Pulmonary artery endothelial cell (primary cell): ENCODE data around the gene RASL10A. TPM values are rescaled to one million over a fixed set of nuclear protein-coding genes. Genes with fewer than 3 reads are reported as not detected.

Experiments
- DNase-seq: peaks from one replicate; pipeline ENCODE4 v3.0.0-alpha.2; 2011; ENCODE audit warnings: low read depth, low spot score
- total RNA-seq: library from RNA; depleted of rRNA; stranded (reverse); fragments of >200 nt; gene quantifications from 2 replicates; pipeline ENCODE4 v1.2.3, GENCODE V29; 2014

RASL10A gene
- total RNA-seq, 1 donor from 2014 or later: 0.73 TPM

GRCh38 chr22:29339381-29340235 is 24.1 kb upstream of the RASL10A start:
- DNase-seq: no peak

GRCh38 chr22:29338398-29338797 is 22.9 kb upstream of the RASL10A start:
- no peak for DNase-seq

DNA sequence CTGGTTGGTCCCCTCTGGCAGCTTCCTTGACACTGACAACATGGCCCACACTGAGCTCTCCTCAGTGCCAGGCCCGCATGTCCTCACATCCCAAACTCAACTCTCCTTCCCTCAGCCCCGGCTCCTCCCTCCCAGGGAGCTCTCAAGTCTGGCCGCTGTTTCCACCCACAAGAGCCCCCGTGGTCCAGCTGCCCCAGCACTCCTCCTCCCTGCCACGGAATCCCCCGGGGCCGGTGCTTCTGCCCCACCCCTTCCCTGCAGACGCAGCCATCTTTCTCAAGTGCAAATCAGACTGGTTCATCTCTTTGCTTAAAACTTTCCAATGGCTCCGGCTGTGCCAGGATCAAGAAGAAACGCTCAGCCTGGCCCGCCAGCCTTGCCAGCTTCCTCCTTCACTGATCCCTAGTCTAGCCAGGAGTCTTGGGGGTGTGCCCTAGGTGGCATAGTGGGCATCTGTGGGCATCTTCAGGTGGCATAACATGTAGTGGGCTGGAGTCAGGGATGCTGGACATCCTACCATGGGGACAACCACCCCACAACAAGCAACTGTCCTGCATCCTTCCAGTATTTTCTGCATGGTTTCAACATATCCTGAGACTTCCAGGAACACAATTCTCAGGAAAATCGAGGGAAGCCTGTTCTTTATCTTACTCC is 22.3 kb upstream of the RASL10A start:
- DNase-seq: no peak

DNA sequence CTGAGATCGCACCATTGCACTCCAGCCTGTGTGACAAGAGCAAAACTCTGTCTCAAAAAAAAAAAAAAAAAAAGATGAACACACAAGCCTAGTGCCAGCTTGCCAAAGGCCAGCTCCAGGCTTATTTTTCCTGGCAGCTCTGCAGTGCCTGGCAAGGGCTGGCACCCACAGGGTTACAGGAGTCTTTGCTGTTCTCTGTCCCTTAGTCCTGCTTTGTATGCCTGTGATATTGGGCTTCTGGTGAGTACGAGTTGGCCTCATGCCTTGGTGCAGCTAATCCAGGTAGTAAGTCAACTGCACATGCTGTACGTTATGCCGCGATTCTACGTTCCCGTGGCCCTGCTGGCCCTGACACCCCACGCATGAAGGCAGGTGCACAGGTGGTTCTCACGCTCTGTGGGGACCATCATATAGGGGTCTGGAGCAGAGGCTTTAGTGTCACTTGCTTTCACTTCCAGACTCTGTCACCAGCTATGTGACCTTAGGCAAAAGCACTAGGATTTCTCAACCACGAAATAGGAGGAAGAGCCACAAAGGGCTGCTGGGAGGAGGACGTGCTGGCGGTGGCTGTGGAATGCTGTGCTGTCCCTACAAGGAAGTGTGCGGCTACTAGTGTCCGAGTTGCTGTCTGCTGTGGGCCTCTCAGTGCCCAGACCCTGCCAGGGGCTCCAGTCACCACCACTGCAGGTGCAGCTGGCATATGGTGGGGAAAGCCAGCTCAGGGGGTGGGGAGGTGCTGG is 21.4 kb upstream of the RASL10A start:
- no peak for DNase-seq

DNA sequence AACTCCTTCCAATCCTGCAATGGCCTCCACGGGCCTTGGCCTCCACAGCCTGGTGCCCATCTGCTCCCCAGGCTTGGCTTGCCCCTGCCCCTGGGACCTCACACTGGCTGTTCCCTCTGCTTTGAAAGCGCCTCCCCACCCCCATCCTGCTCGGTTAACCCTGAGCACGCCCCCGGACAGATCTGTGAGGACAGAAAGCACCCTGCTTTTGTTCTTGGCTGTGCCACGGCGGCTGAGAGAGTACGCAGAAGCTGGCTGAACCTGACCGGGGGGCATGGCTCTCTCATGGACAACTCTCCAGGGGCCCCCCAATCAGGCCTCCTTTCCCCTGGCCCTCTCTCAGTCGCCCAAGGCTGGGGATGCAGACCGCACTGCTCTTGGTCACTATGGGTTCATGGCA is 20.2 kb upstream of the RASL10A start:
- DNase-seq: no peak

- DNase-seq: no peak
Observed at GRCh38 chr22:29334696-29335344, 19.3 kb upstream of the RASL10A start.

- DNase-seq: no peak
Observed at GRCh38 chr22:29334148-29334547, 18.7 kb upstream of the RASL10A start.

DNA sequence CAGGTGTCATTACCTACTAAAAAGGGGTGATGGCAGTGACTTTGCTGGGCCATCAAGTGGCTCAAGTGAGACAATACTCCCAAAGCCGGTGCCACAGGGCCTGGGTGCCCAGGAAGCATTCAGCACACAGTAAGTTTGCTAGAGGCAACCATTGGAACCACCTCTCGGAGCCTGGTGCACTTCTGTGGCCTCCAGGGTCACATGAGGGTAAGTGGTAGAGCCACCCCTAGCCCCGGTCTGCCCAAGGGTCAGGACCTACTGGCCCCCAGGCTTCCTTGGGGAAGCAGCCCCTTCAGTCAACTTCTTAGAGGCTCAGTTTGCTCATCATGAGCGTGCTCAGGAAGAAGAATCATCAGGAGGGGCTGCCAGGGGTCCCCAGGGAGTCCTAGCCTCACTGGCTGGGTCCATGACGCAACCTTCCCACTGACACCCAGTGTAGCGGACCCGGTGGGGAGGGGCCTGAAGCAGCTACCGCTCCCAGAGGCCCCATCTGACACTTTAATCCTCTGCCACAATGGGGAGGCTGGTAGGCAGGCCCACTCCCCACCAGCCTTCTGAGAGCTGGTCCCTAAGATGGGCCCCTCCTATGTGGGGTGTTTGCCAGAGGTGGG is 17.5 kb upstream of the RASL10A start:
- no peak for DNase-seq

GRCh38 chr22:29331658-29332300 is 16.3 kb upstream of the RASL10A start:
- DNase-seq: no peak

- no peak for DNase-seq
Observed at GRCh38 chr22:29331213-29331612, 15.7 kb upstream of the RASL10A start.

- DNase-seq: no peak
Observed at GRCh38 chr22:29330753-29331152, 15.3 kb upstream of the RASL10A start.

DNA sequence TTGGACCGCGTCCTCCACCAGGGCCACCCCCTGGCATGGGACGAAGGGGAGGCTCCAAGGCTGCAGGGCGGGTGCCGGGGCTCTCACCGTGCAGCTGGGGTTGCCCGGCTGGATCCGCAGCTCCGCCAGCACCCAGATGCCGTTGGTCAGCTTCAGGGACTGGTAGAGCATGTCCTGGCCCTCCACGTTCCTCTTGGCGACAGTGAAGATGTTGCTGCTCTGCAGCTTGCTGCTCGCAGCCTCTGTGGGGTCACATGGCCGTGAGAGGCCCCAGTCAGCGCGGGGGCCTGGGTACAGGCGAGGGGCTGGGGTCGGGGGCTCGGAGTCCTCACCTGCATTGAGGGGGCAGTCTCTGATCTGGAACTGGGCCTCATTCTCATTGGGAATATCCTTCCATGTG is 14.8 kb upstream of the RASL10A start:
- DNase-seq: no peak

GRCh38 chr22:29329581-29329980 is 14.1 kb upstream of the RASL10A start:
- DNase-seq: no peak

GRCh38 chr22:29328566-29329500 is 13.3 kb upstream of the RASL10A start:
- no peak for DNase-seq

- no peak for DNase-seq
Observed at GRCh38 chr22:29328055-29328454, 12.6 kb upstream of the RASL10A start.

- DNase-seq: no peak
Observed at GRCh38 chr22:29327089-29327764, 11.7 kb upstream of the RASL10A start.

GRCh38 chr22:29326481-29326880 is 11.0 kb upstream of the RASL10A start:
- DNase-seq: no peak

DNA sequence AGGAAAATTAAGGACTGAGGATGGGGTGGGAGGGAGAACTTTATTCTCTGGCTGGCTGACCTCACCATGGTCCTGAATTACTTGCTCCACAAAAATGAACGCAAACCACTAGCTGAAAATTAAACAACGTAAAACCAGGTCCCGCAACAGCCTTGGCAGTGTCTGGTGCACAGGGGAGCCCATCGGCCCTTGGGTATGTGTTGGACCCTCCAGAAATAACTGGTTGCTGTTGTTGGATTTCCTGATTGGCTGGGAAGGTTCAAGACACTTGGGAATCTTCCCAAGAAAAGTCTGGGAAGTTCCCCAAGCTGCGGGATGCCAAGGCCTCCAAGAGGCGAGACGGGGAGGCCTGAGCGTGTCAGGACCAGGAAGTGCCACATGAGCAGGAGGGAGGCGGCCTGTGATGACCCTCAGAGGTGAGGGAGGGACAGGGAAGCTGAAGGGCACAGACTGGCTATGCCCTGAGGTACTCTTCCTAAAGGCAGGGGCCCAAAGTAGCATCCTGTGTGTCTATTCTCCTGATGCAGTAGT is 10.4 kb upstream of the RASL10A start:
- DNase-seq: no peak

DNA sequence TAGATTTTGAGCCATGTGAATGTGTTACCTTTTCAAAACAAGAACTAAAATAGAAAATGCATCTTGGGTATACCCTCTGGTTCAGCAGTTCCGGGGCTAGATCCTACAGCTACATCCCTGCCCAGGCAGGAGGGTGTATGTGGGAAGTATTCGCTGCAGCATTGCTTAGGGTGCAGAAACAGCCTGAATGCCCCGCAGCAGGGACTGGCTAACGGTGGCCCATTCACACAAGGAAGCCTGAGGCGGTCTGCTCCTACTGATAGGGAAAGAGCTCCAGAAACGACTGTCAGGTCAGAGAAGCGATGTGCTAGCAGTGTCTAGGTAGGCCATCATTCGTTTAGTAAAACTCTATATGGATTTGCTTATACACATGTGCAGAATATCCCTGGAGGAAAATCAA is 9.9 kb upstream of the RASL10A start:
- no peak for DNase-seq
